GM18507 (cell line): Measurements from ENCODE around the gene DSCAM.

Experiments
- DNase-seq: peaks from one replicate; pipeline ENCODE4 v3.0.0; 2011; ENCODE audit warnings: low read depth; ENCODE audit not compliant: insufficient read length; ENCODE audit errors: extremely low spot score
- FAIRE-seq: peaks from 2 replicates; lab custom pipeline; 2011; peaks lifted over from hg19 to GRCh38; lab: Jason Lieb, UNC

DSCAM gene

DNA sequence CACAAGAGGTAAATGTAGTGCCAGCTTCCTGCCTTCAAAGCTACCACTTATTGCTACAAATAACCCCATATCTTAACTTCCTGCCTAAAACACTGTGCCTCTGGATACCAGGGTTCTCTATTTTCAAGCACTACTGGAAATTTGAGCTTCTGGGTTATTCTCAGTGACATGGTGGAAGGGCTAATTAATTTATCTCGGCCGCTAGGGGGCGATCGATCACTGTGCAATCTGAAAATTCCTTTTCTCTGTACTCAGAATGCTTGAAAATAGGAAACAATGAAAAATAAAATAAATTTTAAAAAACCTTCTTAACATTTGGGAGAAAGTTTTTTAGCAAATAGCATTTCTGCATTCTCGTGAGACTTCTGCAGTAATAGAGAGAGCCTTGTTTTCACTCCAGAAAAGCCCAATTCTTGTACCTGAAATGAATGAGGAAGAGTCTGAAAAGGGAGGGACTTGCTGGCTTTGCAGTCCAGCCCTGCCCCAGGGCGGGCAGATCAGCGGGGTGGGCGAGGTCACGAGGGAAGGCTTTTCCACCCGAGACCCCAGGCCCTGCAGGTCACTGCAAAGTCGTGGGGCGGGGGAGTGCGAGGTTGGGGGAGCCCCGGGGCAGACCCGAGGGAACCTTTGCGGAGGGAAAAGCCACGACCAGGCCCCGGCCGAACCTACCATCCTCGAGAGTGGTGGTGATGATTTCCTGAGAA is 703.0 kb downstream of the DSCAM start:
- DNase-seq: no peak
- no peak for FAIRE-seq

DNA sequence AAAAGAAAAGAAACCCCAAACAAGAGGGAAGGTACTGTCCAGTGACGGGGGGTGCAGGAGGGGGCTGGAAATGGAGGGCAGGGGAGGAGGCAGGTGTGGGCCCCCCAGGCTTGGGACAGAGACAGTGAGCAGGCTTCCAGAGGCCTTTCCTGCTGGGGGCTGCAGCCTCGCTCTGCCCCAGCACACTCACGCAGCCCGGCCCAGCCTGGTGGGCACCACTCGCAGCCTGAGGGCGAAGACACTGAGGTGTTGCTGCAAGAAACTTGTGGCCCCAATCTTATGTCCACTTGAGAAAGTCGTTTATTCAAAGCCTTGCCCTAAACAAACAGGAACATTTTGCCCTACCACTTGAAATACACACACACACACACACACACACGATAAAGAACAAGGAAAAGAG is 705.3 kb downstream of the DSCAM start:
- FAIRE-seq (no peak), DNase-seq (no peak)

DNA sequence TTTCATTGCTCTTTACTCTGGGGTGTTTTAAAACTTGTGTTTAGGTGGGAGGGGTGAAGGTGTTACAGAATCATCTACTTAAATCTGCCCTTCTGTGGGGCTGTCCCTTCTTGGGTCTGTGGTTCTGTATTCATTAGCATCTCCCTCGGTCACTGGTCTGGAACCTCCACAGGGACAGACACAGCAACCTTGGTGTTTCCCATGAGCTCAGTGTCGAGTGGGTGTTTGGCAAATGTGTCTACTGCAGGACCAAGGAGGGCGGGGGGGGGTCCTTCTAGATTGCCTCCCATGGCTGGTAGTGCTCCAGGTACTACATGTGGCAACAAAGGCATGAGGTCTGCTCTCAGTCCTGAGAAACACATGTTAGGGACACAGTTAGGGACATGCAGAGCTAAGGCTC is 706.3 kb downstream of the DSCAM start:
- no peak for DNase-seq
- no peak for FAIRE-seq

DNA sequence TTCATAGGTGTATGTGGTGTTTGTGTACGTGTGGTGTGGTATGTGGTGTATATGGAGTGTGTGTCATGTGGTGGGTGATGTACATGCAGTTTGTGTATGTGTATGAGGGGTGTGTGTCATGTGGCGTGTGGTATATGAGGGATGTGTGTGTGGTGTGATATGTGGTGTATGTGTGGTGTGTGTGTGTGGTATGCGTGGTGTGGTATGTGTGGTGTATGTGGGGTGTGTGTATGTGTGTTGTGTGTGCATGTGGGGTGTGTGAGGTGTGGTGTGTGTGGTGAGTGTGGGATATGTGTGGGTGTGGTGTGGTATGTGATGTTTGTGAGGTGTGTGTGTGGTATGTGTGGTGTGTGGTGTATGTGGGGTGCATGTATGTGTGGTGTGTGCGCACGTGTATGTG is 707.3 kb downstream of the DSCAM start:
- DNase-seq (no peak), FAIRE-seq (no peak)

DNA sequence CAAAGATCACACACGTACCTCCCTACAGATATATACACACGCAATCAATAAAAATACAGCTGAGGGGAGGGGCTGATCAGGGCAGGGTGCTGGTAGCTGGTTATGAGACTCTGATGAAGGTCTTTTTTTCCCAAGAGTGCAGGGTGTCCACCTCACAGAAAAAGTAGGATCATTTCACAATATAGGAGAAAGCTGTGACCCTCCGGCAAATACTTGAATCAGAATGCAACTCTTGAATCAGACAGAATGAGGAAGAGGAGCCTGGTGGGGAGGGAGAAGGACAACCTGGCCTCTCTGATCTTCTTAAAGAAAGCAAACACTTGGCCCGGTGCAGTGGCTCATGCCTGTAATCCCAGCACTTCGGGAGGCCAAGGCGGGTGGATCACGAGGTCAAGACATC is 710.4 kb downstream of the DSCAM start:
- FAIRE-seq (no peak), DNase-seq (no peak)

DNA sequence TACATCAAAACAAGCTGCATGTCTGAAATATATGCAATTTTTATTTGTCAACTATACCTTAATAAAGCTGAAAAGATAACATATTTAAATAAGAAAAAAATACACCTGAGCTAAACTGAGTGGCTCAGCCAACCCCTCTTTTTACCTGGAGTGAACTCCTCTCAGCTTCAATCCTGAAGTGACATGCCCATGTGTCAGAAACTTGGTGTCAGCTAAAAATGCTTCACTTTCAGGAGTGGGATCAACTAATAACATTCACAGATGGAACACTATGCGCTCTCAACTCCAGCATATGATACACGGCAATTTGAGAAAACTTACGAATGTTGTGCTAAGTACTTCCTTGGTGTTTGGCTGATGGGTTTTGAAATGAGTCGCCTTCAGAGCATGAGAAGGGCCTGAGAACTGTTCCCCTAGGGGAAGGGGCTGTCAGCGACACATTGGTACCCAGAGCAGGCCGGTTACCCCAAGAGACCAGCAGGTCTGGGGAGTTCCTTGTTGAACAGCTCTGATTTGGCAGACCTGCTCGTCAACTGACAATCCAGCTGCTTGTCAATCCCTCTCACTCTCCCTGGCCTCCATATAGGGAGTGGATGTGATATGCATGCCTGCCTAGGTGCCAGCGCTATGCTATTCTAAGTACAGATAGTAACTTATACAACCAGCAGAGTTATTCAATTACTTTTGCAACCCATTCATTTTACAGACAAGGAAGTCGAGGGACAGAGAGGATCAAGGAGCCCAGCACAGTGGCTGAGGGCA is 712.0 kb downstream of the DSCAM start:
- no peak for DNase-seq
- FAIRE-seq: no peak

DNA sequence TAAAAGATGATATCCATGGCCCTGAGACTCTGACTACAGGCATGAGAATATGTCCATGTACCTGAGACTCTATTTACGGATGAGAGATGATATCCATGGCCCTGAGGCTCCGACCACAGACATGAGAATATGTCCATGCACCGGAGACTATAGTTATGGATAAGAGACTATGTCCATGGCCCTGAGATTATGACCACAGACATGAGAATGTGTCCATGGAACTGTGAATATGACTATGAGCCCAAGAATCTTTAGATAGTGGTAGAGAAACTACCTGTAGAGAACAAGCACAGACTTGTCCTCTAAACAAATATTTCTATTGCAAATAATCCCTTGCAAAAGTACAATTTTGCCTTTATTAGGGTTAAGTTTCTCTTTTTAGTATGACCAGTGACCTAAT is 716.5 kb downstream of the DSCAM start:
- no peak for FAIRE-seq

DNA sequence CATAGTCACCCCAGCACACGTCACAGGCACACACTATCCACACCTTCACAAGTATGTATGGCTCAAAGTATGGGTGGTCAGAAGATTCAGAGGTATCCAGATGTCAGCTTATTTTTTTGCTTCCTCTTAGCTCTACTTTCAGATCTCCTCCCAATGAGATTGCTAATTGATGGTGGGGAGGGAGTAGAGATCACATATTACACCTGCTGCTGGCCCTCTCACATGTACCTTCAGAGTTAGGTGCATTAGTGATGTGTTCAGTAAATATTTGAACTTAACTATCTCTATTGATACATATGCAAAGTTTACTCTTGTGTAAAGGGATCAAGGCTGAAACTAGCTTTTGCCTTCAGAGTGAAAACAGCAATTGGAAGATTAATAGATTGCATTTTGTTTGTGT is 717.1 kb downstream of the DSCAM start:
- DNase-seq: no peak
- no peak for FAIRE-seq

More for the DNA sequence above, 716.5 kb downstream of the DSCAM start:
- no peak for DNase-seq

DNA sequence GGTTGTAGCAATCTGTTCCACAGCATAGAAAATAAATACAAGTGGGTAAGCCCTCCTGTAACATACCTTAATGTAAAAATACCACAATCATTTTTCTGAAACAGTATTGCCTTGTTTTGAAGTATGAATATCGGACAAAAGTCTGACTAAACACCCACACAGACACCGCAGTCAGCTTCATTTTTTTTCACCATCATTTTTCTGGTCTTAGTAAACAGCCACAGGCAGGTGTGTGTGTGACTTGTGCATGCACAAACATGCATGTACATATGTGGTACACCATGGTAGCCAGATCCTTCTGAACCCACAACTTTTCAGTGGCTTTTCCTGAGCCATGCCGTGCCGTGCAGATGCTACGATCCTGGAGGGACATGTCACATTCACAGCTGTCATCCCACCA is 718.1 kb downstream of the DSCAM start:
- FAIRE-seq (no peak), DNase-seq (no peak)

DNA sequence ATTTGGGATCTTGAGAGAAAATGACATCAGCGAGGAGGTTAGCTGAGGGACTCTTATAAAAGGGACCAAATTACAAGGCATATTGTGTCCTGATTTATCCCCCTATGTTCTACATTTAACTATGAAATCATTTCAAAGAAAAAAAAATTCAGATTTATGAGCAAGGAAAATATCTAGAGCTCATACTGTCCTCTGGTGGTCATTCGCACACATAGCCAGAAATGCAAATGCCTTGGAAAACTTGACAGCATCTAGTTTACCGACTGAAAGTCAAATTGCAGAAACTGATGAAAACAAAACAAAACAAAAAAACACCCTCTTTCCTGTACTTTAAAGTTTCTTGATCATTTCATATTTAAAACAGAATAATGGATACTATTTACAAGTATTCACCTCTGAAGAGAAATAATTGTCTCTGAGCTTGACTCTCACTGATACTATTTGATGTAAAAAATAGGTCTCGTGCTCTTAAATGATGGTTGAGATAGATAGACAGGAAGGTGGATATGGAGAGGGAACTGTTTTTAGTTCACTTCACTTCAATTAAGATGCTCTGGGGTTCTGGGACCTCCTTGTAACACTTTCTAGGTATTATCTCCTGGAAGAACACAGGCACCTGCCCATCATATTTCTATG is 725.9 kb downstream of the DSCAM start:
- no peak for FAIRE-seq
- no peak for DNase-seq

DNA sequence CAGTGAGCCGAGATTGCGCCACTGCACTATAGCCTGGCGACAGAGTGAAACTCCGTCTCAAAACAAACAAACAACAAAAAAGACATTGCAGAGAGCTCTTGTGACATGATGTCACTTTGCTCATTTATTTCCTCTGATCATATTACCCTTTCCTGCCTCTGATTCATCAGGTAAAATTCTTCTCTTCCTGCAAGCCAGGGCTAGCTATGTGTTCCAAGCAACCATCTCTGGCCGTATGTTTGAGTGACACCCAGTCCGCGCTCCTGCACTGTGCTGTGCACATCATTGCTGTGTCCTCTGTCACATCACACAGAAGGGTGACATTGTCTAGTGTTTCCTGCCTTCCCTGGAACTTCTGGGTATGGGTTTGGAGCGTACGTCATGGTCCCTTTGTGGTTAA is 728.4 kb downstream of the DSCAM start:
- FAIRE-seq (no peak), DNase-seq (no peak)

DNA sequence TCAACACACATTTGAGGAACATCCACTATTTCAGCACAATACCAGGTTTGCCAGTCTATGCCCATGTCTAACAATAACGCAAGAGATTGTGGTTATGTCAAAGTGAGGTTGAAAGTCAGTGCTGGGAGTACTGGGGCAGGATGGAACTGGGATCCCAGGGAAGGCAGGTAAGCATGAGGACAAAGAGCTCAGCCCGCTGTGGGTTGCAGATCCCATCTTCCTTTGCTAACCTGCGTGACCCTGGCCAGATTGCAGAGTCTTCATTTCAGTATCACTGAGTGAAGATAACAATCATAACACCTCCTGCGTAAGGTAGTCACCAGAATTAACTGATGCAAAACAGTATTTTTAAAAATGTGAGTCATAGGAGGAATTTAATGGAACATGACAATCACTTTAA is 729.7 kb downstream of the DSCAM start:
- no peak for DNase-seq
- FAIRE-seq: no peak

DNA sequence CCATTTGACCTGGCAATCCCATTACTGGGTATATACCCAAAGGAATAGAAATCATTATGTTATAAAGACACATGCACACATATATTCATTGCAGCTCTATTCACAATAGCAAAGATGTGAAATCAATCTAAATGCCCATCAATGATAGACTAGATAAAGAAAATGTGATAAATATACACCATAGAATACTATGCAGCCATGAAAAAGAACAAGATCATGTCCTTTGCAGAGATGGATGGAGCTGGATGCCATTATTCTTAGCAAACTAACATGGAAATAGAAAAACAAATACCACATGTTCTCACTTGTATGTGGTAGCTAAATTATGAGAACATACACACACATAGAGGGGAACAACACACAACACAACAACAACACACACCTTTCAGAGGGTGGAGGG is 731.2 kb downstream of the DSCAM start:
- FAIRE-seq (no peak), DNase-seq (no peak)

DNA sequence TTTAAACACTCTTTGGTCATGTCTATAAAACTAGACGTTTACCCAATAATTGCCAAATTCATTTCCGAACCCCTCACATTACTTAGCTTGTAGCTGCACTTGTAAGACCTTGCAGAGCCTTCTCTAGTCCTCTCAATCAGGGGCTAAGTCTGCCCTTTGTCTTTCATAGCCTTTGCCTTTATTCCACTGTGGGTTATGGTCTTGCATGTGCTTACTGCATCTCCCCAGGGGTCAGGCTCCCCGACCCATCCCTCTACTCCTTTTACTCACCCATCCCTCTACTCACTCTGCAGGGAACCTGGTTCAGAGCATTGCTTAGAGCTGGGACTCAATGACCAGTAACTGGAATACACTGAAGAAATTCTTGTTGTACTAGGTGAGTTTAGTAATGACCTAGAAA is 744.3 kb downstream of the DSCAM start:
- DNase-seq: no peak
- no peak for FAIRE-seq

DNA sequence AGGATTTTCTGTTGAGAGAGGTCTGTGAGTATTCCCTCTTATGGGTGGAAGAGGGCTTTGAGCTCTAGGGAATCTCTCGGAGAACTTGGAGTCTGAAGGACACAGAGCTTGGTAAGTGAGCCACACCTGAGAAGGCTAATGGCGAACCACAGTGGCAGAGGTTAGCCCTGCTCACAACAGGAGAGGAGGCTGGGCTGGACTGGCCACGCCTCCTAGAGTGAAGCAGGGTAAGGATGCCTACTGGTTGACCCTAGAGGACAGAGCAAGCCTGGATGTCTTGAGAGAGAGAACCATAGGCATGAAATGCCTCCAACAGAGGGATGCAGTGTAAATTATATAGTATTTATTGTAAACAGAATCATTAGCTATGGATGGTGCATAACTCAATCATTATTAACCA is 747.1 kb downstream of the DSCAM start:
- FAIRE-seq (no peak), DNase-seq (no peak)

DNA sequence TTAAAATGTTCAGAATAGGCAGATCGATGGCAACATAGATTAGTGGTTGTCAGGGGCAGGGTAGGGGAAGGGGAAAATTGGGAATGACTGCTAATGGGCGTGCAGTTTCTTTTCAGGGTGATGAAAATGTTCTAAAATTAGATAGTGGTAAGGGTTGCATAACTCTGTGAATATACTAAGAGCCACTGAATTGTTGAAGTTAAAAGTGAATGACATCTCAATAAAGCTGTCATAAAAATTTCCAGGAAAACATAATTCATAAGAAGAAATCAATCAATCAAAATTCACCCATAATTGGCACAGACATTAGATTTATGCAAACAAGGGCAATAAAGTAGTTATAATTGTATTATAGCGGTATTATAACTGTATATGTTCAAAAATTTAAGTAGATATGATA is 751.5 kb downstream of the DSCAM start:
- FAIRE-seq: no peak

DNA sequence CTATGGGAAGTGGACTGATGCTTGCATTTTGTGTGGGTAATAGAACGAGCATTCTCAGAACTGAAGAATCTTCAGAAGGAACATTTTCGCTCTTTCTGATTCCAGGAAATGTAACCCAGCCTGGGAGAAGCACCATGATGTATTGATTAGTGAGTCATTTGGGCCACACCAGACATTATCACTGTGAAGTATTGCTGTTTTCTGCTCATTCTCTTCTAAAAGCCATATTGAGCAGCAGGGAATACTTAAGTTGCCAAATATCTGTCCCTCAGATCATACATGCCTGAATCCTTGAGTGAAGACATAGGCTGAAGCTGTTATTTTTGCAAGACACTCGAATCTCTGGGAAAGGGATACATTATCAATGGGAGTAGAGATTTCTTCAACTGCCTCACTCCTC is 766.6 kb downstream of the DSCAM start:
- no peak for FAIRE-seq
- DNase-seq: no peak

More for the DNA sequence above, 751.5 kb downstream of the DSCAM start:
- no peak for DNase-seq

DNA sequence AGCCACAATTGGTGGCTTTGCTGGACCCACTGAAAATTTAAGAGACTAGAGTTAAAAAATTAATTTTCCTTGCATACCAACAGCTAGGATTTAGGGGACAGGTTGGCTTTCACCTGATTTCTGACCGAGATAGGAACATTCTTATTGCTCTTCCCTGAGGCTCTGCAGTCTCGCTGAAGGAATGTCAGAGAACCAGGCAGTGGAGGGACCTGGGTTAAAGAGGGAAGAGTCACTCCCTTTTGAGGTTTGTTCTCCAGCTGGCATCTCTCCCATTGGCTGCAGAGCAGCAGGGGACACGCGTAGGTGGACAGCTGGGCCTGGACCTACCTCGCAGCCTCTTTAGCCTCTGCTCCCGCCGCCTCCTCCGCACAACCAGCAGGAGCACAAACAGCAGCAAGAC is 772.2 kb downstream of the DSCAM start:
- no peak for DNase-seq
- no peak for FAIRE-seq

DNA sequence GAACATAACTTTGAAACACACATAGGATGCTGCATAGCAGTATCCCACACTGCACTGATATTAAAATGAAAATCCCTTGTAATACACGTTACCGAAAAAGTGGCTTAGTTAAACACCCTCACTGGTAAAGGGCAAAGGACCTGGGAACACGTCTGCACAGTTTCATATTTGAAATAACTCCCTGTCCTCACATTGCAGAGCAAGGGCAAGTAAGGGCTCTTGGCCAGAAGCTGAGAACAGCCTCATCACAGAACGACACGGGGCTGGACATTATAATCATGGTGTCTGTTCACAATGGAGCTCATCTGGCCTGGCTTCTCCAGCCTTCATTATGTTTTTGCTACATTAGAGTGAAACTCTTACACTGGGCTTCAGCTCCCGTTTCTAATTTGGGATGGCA is 772.8 kb downstream of the DSCAM start:
- no peak for FAIRE-seq
- DNase-seq: no peak

DNA sequence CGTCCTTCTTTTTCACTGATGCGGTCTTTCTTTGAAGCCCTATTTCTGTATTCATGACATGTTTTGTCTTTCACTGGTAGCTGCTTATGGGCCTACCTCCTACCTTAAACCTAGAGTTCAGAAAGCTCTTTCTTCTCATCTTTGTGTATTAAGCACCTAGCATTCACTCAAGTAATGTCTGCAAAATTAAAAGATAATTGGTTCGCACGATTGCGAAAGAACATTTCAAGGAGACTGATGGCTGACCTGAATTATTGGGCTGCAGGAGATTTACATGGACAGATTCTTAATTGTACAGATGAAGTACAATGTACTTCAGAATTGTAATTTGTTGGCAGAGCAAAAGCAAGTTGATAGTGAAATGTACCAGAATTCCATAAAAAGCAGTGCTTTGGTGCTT is 773.3 kb downstream of the DSCAM start:
- no peak for FAIRE-seq
- DNase-seq: no peak

DNA sequence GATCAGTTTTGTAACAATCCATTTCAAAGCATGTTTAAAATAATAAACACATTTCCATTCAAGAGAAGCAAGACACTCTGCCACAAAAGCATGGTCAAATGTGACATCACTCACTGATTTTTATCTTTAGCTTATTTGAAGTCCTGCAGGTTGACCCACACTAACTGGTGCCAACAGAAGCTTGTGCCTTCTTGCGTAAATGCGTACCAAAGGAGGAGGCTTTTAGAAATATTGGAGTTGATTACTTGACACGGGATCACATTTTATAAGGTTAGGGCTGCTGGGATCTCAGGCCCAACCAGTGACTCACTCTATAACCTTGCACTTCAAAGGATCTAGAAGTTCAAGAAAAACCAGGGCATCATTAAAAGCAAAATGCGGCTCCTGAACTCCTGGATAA is 776.1 kb downstream of the DSCAM start:
- FAIRE-seq: no peak
- DNase-seq: no peak
